ENCODE measurements around the gene ATG16L1. TPM values are rescaled to one million over a fixed set of nuclear protein-coding genes. Genes with fewer than 3 reads are reported as not detected.

Gene ATG16L1
- total and polyA plus RNA-seq, 10 of the 15 experiments (the other 5 are each of a cell fraction or from before 2014, with no cell fraction given) = 5.2 to 26.6 (median 15.6) TPM

DNA sequence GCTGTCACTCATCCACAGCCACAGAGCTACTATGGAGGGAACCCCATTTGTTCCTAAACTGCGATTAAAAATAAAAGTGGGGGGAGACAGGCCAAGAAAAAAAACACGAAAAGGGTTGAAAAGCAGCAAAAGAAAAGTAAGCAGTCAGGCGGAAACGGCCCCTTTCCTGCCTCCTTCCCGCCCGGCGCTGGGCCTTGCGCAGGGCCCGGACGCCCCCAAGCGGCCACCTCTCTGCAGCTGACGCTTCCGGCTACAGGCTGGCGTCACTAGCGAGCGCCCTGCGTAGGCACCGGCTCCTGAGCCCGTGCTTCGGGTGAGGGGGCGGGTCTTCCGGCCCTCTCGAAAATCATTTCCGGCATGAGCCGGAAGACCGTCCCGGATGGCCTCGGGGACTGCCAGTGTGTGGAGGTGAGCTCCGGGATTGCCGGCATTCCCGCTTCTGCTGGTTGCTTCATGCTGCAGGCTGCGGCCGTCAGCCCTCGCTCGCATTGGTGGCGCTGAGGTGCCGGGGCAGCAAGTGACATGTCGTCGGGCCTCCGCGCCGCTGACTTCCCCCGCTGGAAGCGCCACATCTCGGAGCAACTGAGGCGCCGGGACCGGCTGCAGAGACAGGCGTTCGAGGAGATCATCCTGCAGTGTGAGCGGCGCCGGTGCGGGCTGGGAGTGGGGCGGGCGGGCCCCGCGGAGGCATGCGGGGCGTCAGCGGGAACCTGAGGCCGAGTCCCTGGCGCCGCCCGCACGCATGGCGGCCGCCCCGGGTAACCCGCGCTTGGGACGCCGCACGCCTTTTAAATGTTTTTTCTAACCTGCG is at the start of gene ATG16L1 (continued):
- TF ChIP-seq TBL1XR1 (IDR thresholded peaks at IDR 0.05; ENCODE audit: low read depth, low read length) = 0 out of 2 replicates have a peak, but pooled peaks have one; percentile 31
- 0 out of 2 replicates have a peak, but pooled peaks have one; percentile 36 for TF ChIP-seq MYB (IDR thresholded peaks at IDR 0.05; ENCODE audit: borderline replicate concordance, low read depth, low read length)
- peak in 1 of 2 experiments; percentile 89; a peak in 2 of 3 replicates for TF ChIP-seq EGR1 (IDR thresholded peaks at IDR 0.05; ENCODE audit: borderline replicate concordance in 1 of 2, low read depth in 2 of 2, low read length in 2 of 2)
- TF ChIP-seq CBX5 (IDR thresholded peaks at IDR 0.05; ENCODE audit: low read depth) = peak; percentile 91; the same call in 1 of the 2 replicates
- TF ChIP-seq ZNF217 (IDR thresholded peaks at IDR 0.05) = peak; percentile 98; the same call in 1 of the 2 replicates
- TF ChIP-seq, protein P1, sequence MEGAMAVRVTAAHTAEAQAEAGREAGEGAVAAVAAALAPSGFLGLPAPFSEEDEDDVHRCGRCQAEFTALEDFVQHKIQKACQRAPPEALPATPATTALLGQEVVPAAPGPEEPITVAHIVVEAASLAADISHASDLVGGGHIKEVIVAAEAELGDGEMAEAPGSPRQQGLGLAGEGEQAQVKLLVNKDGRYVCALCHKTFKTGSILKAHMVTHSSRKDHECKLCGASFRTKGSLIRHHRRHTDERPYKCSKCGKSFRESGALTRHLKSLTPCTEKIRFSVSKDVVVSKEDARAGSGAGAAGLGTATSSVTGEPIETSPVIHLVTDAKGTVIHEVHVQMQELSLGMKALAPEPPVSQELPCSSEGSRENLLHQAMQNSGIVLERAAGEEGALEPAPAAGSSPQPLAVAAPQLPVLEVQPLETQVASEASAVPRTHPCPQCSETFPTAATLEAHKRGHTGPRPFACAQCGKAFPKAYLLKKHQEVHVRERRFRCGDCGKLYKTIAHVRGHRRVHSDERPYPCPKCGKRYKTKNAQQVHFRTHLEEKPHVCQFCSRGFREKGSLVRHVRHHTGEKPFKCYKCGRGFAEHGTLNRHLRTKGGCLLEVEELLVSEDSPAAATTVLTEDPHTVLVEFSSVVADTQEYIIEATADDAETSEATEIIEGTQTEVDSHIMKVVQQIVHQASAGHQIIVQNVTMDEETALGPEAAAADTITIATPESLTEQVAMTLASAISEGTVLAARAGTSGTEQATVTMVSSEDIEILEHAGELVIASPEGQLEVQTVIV (IDR thresholded peaks at IDR 0.05; ENCODE audit: borderline replicate concordance, partially characterized antibody) = peak; percentile 71
- no peak for TF ChIP-seq NR2C2 (IDR thresholded peaks at IDR 0.05; ENCODE audit: borderline replicate concordance, control insufficient read depth, insufficient read length, low read depth)
- peak; percentile 84 for TF ChIP-seq PAX5 (IDR thresholded peaks at IDR 0.05; ENCODE audit: borderline replicate concordance, low read depth, low read length)
- TF ChIP-seq NFYA (IDR thresholded peaks at IDR 0.05; ENCODE audit: borderline replicate concordance, low read depth, low read length) = no peak
- TF ChIP-seq RAD21 (IDR thresholded peaks at IDR 0.05; ENCODE audit: insufficient read depth, low read depth, low read length) = peak; percentile 98
- no peak for TF ChIP-seq YBX1 (IDR thresholded peaks at IDR 0.05)
- TF ChIP-seq POU2F2 (IDR thresholded peaks at IDR 0.05; ENCODE audit: borderline replicate concordance, low read depth, low read length) = peak; percentile 63; the same call in 2 of the 3 replicates
- TF ChIP-seq, protein P2, sequence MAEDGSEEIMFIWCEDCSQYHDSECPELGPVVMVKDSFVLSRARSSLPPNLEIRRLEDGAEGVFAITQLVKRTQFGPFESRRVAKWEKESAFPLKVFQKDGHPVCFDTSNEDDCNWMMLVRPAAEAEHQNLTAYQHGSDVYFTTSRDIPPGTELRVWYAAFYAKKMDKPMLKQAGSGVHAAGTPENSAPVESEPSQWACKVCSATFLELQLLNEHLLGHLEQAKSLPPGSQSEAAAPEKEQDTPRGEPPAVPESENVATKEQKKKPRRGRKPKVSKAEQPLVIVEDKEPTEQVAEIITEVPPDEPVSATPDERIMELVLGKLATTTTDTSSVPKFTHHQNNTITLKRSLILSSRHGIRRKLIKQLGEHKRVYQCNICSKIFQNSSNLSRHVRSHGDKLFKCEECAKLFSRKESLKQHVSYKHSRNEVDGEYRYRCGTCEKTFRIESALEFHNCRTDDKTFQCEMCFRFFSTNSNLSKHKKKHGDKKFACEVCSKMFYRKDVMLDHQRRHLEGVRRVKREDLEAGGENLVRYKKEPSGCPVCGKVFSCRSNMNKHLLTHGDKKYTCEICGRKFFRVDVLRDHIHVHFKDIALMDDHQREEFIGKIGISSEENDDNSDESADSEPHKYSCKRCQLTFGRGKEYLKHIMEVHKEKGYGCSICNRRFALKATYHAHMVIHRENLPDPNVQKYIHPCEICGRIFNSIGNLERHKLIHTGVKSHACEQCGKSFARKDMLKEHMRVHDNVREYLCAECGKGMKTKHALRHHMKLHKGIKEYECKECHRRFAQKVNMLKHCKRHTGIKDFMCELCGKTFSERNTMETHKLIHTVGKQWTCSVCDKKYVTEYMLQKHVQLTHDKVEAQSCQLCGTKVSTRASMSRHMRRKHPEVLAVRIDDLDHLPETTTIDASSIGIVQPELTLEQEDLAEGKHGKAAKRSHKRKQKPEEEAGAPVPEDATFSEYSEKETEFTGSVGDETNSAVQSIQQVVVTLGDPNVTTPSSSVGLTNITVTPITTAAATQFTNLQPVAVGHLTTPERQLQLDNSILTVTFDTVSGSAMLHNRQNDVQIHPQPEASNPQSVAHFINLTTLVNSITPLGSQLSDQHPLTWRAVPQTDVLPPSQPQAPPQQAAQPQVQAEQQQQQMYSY (CRISPR knock-in tag; IDR thresholded peaks at IDR 0.05) = no peak
- peak; percentile 72 for TF ChIP-seq HCFC1 (IDR thresholded peaks at IDR 0.05; ENCODE audit: low read length)
- TF ChIP-seq IKZF1 (conservative IDR thresholded peaks at IDR 0.05) = peak; percentile 89
- TF ChIP-seq, protein P3, sequence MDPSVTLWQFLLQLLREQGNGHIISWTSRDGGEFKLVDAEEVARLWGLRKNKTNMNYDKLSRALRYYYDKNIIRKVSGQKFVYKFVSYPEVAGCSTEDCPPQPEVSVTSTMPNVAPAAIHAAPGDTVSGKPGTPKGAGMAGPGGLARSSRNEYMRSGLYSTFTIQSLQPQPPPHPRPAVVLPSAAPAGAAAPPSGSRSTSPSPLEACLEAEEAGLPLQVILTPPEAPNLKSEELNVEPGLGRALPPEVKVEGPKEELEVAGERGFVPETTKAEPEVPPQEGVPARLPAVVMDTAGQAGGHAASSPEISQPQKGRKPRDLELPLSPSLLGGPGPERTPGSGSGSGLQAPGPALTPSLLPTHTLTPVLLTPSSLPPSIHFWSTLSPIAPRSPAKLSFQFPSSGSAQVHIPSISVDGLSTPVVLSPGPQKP (IDR thresholded peaks at IDR 0.05; ENCODE audit: low read depth, low read length) = peak; percentile 97
- peak; percentile 95 for TF ChIP-seq GABPA (IDR thresholded peaks at IDR 0.05; ENCODE audit: low read depth)
- peak; percentile 81 for TF ChIP-seq YY1 (IDR thresholded peaks at IDR 0.05; ENCODE audit: low read depth, low read length)
- TF ChIP-seq POLR2AphosphoS5 (IDR thresholded peaks at IDR 0.05; ENCODE audit: low read length) = peak; percentile 88
- peak; percentile 99 for TF ChIP-seq CREB1 (IDR thresholded peaks at IDR 0.05; ENCODE audit: low read depth)
- no peak for TF ChIP-seq PAX8 (IDR thresholded peaks at IDR 0.05)
- peak; percentile 87 for TF ChIP-seq LARP7 (IDR thresholded peaks at IDR 0.05)
- TF ChIP-seq NFYB (IDR thresholded peaks at IDR 0.05; ENCODE audit: insufficient read depth, low read depth, low read length) = peak; percentile 47; the same call in 1 of the 2 replicates
